ENCODE measurements around the gene DHX36. TPM values are rescaled to one million over a fixed set of nuclear protein-coding genes. Genes with fewer than 3 reads are reported as not detected.

The DHX36 gene

DNA sequence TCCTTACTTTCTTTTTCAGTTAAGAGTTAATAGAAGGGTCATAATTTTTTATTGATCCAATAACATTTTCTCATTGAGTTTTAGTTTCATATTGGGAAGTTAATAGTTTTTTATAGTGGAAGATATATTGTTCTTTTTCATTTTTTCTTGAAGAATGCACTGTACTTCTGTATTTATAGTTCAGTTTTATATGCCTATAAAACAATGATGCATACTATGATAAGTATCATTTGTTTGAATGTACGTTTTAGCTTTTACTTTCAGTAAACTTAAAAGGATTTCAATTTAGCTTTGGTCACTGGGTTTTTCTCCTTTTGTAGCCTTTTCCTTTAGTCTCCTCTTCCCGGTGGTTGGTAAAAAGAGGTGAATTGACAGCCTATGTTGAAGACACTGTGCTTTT lies 98.8 kb downstream of the DHX36 start:
- H3K23ac ChIP-seq (ENCODE audit: low read length), result no peak overlapping the region
- H3K18ac ChIP-seq (ENCODE audit: low read length), result no peak overlapping the region
- H3K4me3 ChIP-seq (ENCODE audit: low read length), result no peak overlapping the region
- H3K4me2 ChIP-seq (ENCODE audit: low read length), result no peak overlapping the region
- H3K9ac ChIP-seq (ENCODE audit: low read length), result no peak overlapping the region
- H4K8ac ChIP-seq (ENCODE audit: low read depth, low read length), result peak overlapping the region; percentile 56
- no peak overlapping the region for H2BK15ac ChIP-seq (replicated peaks; ENCODE audit: low read depth)
- no peaks in the 10 kb centered on the region for H3K79me1 ChIP-seq (ENCODE audit: low read length)
- H2BK5ac ChIP-seq (ENCODE audit: low read length), result no peak overlapping the region
- no peaks in the 10 kb centered on the region for H3K36me3 ChIP-seq (ENCODE audit: control insufficient read depth, insufficient read depth, low read length)
- DNase-seq, result no peak
- no peaks in the 10 kb centered on the region for H3K79me2 ChIP-seq (ENCODE audit: control insufficient read depth, insufficient read depth, low read length)
- H3K4ac ChIP-seq (ENCODE audit: low read depth, low read length), result no peak overlapping the region
- H3K27me3 ChIP-seq (ENCODE audit: insufficient read depth, low read length, poor library complexity), result no peaks in the 10 kb centered on the region
- no peak overlapping the region for H2AK5ac ChIP-seq (ENCODE audit: low read length)
- no CpG with 5 or more reads among the region's 2 CpGs for WGBS (ENCODE audit: extremely low coverage, insufficient coverage, low lambda C conversion rate)
- H4K5ac ChIP-seq (ENCODE audit: low read length), result no peak overlapping the region
- no peak overlapping the region for H3K56ac ChIP-seq (ENCODE audit: low read length)
- H2BK120ac ChIP-seq (ENCODE audit: low read depth, low read length), result no peak overlapping the region
- H3K4me1 ChIP-seq (ENCODE audit: control insufficient read depth, low read depth, low read length), result peaks cover 4% of the 10 kb centered on the region
- no peak overlapping the region for H3K27ac ChIP-seq (ENCODE audit: low read depth, low read length)

- Histone ChIP-seq H3K9ac (ENCODE audit: low read length) (no peak overlapping the region), H3K27me3 (ENCODE audit: insufficient read depth, low read length, poor library complexity) (no peaks in the 10 kb centered on the region), H4K5ac (ENCODE audit: low read length) (no peak overlapping the region), H3K79me1 (ENCODE audit: low read length) (no peaks in the 10 kb centered on the region), H4K8ac (ENCODE audit: low read depth, low read length) (no peak overlapping the region), H3K79me2 (ENCODE audit: control insufficient read depth, insufficient read depth, low read length) (no peaks in the 10 kb centered on the region), H3K18ac (ENCODE audit: low read length) (no peak overlapping the region), H3K36me3 (ENCODE audit: control insufficient read depth, insufficient read depth, low read length) (no peaks in the 10 kb centered on the region), H3K27ac (ENCODE audit: low read depth, low read length) (no peak overlapping the region), H3K4me2 (ENCODE audit: low read length) (no peak overlapping the region), H3K4me3 (ENCODE audit: low read length) (no peak overlapping the region), H3K23ac (ENCODE audit: low read length) (no peak overlapping the region), H2BK120ac (ENCODE audit: low read depth, low read length) (no peak overlapping the region), H3K4ac (ENCODE audit: low read depth, low read length) (no peak overlapping the region), H2BK5ac (ENCODE audit: low read length) (no peak overlapping the region), H2BK15ac (replicated peaks; ENCODE audit: low read depth) (no peak overlapping the region), H3K56ac (ENCODE audit: low read length) (no peak overlapping the region), H2AK5ac (ENCODE audit: low read length) (no peak overlapping the region), H3K4me1 (ENCODE audit: control insufficient read depth, low read depth, low read length) (peaks cover 4% of the 10 kb centered on the region)
- no peak for DNase-seq
These were observed 99.4 kb downstream of the DHX36 start for GRCh38 chr3:154224866-154225265.

DNA sequence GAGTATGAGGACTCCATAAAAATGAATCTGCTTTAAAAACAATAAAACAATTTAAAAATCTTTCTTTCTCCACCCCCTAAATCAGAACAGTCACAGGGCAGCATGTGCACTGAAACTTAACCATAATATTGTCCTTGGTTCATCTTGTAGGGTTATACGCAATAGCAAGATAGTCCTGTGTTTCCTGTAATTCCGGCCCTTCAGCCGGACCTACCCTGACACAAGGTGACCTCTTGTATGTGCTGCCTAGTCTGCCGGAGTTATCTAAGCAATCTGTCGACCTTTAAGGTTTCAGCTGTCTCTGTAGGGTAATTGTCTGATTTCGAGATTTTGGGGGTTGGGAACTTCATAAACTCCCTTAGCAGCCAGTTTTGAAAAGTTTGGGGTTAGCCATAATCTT lies 99.9 kb downstream of the DHX36 start:
- H4K8ac ChIP-seq (ENCODE audit: low read depth, low read length), result no peak overlapping the region
- H2BK120ac ChIP-seq (ENCODE audit: low read depth, low read length), result no peak overlapping the region
- no peak overlapping the region for H3K18ac ChIP-seq (ENCODE audit: low read length)
- no peaks in the 10 kb centered on the region for H3K36me3 ChIP-seq (ENCODE audit: control insufficient read depth, insufficient read depth, low read length)
- no peak overlapping the region for H3K4ac ChIP-seq (ENCODE audit: low read depth, low read length)
- H3K79me1 ChIP-seq (ENCODE audit: low read length), result no peaks in the 10 kb centered on the region
- H3K79me2 ChIP-seq (ENCODE audit: control insufficient read depth, insufficient read depth, low read length), result no peaks in the 10 kb centered on the region
- no peak overlapping the region for H4K5ac ChIP-seq (ENCODE audit: low read length)
- no peak overlapping the region for H2BK5ac ChIP-seq (ENCODE audit: low read length)
- H3K4me2 ChIP-seq (ENCODE audit: low read length), result no peak overlapping the region
- WGBS (ENCODE audit: extremely low coverage, insufficient coverage, low lambda C conversion rate), result no CpG with 5 or more reads among the region's 6 CpGs
- H3K23ac ChIP-seq (ENCODE audit: low read length), result no peak overlapping the region
- H2BK15ac ChIP-seq (replicated peaks; ENCODE audit: low read depth), result no peak overlapping the region
- no peak overlapping the region for H3K27ac ChIP-seq (ENCODE audit: low read depth, low read length)
- H3K27me3 ChIP-seq (ENCODE audit: insufficient read depth, low read length, poor library complexity), result no peaks in the 10 kb centered on the region
- no peak overlapping the region for H3K56ac ChIP-seq (ENCODE audit: low read length)
- no peak overlapping the region for H3K4me3 ChIP-seq (ENCODE audit: low read length)
- H2AK5ac ChIP-seq (ENCODE audit: low read length), result no peak overlapping the region
- H3K9ac ChIP-seq (ENCODE audit: low read length), result no peak overlapping the region
- DNase-seq, result no peak
- H3K4me1 ChIP-seq (ENCODE audit: control insufficient read depth, low read depth, low read length), result peaks cover 4% of the 10 kb centered on the region

GRCh38 chr3:154223519-154223918 lies 100.8 kb downstream of the DHX36 start:
- Histone ChIP-seq H3K9ac (ENCODE audit: low read length) (no peak overlapping the region), H3K4ac (ENCODE audit: low read depth, low read length) (no peak overlapping the region), H3K56ac (ENCODE audit: low read length) (no peak overlapping the region), H2BK15ac (replicated peaks; ENCODE audit: low read depth) (no peak overlapping the region), H3K27me3 (ENCODE audit: insufficient read depth, low read length, poor library complexity) (no peaks in the 10 kb centered on the region), H3K23ac (ENCODE audit: low read length) (no peak overlapping the region), H3K79me2 (ENCODE audit: control insufficient read depth, insufficient read depth, low read length) (no peaks in the 10 kb centered on the region), H3K4me1 (ENCODE audit: control insufficient read depth, low read depth, low read length) (peaks cover under 1% of the 10 kb centered on the region), H2BK120ac (ENCODE audit: low read depth, low read length) (no peak overlapping the region), H4K8ac (ENCODE audit: low read depth, low read length) (no peak overlapping the region), H4K5ac (ENCODE audit: low read length) (no peak overlapping the region), H3K4me2 (ENCODE audit: low read length) (no peak overlapping the region), H2BK5ac (ENCODE audit: low read length) (no peak overlapping the region), H3K36me3 (ENCODE audit: control insufficient read depth, insufficient read depth, low read length) (no peaks in the 10 kb centered on the region), H3K27ac (ENCODE audit: low read depth, low read length) (no peak overlapping the region), H3K79me1 (ENCODE audit: low read length) (no peaks in the 10 kb centered on the region), H3K18ac (ENCODE audit: low read length) (no peak overlapping the region), H2AK5ac (ENCODE audit: low read length) (no peak overlapping the region), H3K4me3 (ENCODE audit: low read length) (no peak overlapping the region)
- DNase-seq, result no peak

Small RNA genes lying within 50 kb of the gene (small RNA-seq; reads per million reads assigned to genes)
- not detected for gene RF01210 (ENCODE audit: insufficient read depth)
